Stimulated activated CD8-positive, alpha-beta memory T cell treated with anti-CD3 and anti-CD28 coated beads, Interleukin-2, amount 100 ng/mL, for 1 hour (primary cell): Measurements from ENCODE around the gene SMAD4.
"Not testable (repeated sequence)": the region's sequence is repeated elsewhere in the genome, so short reads cannot be mapped to it uniquely, and the experiment has no call there.

Source experiments
- DNase-seq, 2 donors: peaks; one replicate each; pipeline ENCODE4 v3.0.0-alpha.2; 2020; ENCODE audit warnings: low read depth in 2 of 2

SMAD4 gene

GRCh38 chr18:51070545-51070944 lies 40.5 kb downstream of the SMAD4 start:
- no peak for DNase-seq

GRCh38 chr18:51072586-51073313 lies 42.7 kb downstream of the SMAD4 start:
- DNase-seq = no peak

GRCh38 chr18:51074605-51075004 lies 44.6 kb downstream of the SMAD4 start:
- no peak for DNase-seq

DNA sequence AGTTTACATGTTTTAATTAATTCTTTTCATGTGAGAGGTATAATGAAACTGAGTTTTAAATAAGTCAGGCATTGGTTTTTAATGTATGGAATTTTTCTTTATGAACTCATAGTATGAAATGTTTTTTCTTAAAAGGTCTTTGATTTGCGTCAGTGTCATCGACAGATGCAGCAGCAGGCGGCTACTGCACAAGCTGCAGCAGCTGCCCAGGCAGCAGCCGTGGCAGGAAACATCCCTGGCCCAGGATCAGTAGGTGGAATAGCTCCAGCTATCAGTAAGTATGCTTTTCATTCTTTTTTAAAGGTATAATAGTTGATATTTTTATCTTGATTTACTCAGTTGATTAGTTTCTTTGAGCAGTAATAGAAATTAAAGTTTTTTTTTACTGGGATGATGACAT lies 46.5 kb downstream of the SMAD4 start:
- DNase-seq = no peak

DNA sequence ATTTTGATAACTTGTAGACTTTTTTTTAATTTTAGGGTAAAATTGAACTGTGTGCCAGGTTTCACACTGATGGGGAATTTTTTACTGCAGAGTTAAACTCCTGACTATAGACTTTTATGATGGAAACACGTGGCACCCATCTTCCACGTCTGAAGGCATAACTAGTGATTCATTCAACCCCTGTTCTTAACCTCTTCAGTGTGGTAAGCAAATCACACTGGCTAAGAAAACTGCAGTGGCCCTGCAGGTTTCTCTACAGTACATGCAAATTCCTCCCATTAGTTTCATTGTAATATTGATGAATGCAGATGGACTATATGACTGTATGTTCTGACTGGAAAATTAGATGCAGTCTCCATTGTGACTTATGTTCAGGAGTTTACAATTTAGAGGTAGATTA lies 47.2 kb downstream of the SMAD4 start:
- no peak for DNase-seq

GRCh38 chr18:51078026-51078425 lies 48.0 kb downstream of the SMAD4 start:
- DNase-seq = no peak

GRCh38 chr18:51082571-51083267 lies 52.7 kb downstream of the SMAD4 start:
- no peak for DNase-seq

GRCh38 chr18:51083398-51083797 lies 53.4 kb downstream of the SMAD4 start:
- DNase-seq = no peak

DNA sequence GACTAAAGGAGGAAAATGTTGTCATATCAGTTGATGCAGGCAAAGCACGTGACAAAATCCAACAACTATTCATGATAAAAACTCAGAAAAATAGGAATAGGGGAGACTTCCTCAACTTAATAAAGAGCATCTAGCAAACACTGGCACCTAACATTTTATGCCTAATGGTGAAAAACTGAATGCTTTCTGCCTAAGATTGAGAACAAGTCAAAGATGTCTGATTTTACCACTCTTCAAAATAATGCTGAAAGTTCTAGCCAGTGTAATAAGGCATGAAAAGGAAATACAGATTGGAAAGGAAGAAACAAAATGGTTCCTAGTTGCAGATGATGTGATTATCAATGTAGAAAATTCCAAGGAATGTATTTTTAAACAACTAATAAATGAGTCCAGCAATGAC lies 58.4 kb downstream of the SMAD4 start:
- DNase-seq = no peak

GRCh38 chr18:51089691-51090090 lies 59.7 kb downstream of the SMAD4 start:
- DNase-seq = no peak

GRCh38 chr18:51091270-51091669 lies 61.3 kb downstream of the SMAD4 start:
- DNase-seq = no peak

- DNase-seq = no peak
Observed at GRCh38 chr18:51092117-51092516, 62.1 kb downstream of the SMAD4 start.

DNA sequence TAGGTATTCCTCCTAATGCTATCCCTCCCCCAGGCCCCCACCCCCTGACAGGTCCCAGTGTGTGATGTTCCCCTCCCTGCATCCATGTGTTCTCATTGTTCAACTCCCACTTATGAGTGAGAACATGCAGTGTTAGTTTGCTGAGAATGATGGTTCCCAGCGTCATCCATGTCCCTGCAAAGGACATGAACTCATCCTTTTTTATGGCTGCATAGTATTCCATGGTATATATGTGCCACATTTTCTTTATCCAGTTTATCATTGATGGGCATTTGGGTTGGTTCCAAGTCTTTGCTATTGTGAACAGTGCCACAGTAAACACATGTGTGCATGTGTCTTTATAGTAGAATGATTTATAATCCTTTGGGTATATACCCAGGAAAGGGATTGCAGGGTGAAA lies 63.0 kb downstream of the SMAD4 start:
- not testable (repeated sequence) for DNase-seq

DNA sequence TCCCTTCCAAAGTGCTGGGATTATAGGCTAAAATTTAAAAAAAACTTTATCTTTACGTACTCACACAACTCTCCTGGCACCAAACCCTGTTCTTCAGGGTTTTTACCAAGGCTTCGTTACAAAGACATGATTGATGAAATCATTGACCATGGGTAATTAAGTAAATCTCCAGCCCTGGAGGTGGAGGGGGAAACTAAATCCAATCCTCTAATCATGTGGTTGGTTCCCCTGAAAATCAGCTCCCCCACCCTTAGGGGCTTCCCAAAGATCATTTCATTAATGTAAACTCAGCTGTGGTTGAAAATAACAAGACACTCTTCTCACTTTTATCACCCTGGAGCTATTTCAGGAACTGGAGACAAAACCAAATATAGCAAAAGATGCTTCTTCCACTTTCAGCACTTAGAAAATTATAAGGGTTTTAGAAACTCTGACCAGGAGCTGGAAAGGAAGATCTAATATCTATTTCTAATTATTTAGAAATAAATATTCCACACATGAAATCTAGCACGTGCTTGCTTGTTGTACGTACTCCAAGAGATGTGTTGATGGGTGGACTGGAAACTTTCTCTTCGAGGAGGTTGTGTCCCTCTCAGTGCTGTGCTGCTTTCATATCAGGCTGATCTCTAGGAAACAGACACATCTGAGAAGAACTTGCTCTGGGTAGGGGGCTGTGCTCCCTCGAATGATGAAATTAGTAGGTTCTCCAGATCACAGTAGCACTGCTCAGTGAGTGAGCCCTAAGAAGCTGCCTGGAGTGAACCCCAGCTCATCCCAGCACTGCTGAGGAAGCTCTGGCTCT lies 67.2 kb downstream of the SMAD4 start:
- DNase-seq = no peak

- no peak for DNase-seq
Observed at GRCh38 chr18:51098082-51098481, 68.1 kb downstream of the SMAD4 start.

GRCh38 chr18:51098513-51098912 lies 68.5 kb downstream of the SMAD4 start:
- DNase-seq = no peak

DNA sequence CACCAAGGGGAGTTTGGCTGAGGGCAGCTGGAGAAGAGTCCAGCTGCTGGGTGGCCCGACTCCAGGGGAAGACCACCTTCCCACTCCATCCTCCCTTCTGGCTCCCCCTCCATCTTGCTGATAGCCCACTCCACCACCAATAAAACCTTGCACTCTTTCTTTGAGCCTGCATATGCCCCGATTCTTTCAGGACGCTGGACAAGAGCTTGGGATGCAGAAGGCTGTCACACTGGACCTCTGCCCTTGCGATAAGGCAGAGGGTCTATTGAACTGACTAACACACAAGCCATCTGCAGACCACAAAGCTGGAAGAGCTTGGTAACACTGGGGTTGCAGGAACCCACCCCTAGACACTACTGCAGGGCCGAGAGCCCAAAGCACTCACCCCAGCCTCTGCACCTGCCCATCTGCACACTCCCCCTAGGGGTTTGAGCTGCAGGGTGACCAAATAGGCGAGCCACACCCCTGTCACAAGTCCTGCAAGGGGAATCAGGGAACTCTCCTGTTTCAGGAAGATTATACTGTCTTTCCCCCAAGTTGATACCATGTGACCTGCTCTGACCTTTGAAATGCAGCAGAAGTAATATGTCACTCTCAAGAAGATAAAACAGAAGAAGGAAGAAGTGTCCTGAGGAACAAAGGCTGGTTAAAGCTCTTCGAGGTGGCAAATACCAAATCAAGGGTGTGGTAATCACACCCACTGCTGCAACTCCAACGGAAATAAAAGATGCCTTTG lies 70.5 kb downstream of the SMAD4 start:
- no peak for DNase-seq

GRCh38 chr18:51107082-51107481 lies 77.1 kb downstream of the SMAD4 start:
- DNase-seq = no peak

GRCh38 chr18:51107598-51108305 lies 77.7 kb downstream of the SMAD4 start:
- DNase-seq = no peak

DNA sequence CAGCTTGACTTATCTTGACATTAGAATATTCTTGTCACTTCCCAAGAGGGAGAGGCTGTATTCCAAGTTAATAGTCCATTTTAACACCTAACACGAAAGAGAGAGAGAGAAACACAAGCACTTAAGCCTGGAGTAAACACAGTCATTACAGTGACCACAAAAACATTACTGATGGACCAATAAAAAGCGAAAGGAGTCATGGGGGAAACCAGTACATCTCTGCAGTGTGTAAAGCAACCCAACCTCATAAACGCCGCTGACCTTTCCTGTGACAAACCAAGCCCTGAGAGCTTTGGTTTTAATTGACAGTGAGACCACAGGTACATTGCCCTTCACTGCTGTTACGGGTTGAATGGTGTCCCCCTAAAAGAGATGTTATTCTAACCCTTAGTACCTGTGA lies 78.3 kb downstream of the SMAD4 start:
- no peak for DNase-seq

- peak; percentile 27 to 51 for DNase-seq
Observed at GRCh38 chr18:51110073-51110797, 80.2 kb downstream of the SMAD4 start.
